H1 (cell line): ENCODE results near the gene HDAC7. TPM values are rescaled to one million over a fixed set of nuclear protein-coding genes. Genes with fewer than 3 reads are reported as not detected.
A peak's percentile ranks its signal among the peaks of the same experiment; 100 is the strongest.

ENCODE experiments used
- CTCF ChIA-PET: fragments of 300-600 bp; sonication (Branson Sonifier 250); formaldehyde crosslinking; loops from one replicate; lab custom pipeline; 2021; ENCODE audit not compliant: partially characterized antibody; lab: Charles Lee
- POLR2A ChIA-PET: fragments of 300-600 bp; sonication (Branson Sonifier 250); formaldehyde crosslinking; loops from one replicate; lab custom pipeline; 2021; ENCODE audit warnings: inconsistent platforms; ENCODE audit not compliant: partially characterized antibody; lab: Charles Lee
- DNase-seq, 2 experiments: peaks; one replicate each; pipeline versions ENCODE4 v3.0.0 to v3.0.0-alpha.2; 2010 to 2022; ENCODE audit warnings: low spot score in 2 of 2, low read depth in 1 of 2, mixed read lengths in 1 of 2
- FAIRE-seq: peaks from 2 replicates; lab custom pipeline; 2011; peaks lifted over from hg19 to GRCh38; lab: Jason Lieb, UNC
- H2AFZ ChIP-seq: 2 replicates; pipeline ENCODE4 v1.8.1; 2012; ENCODE audit warnings: low read length, inconsistent platforms
- H2AK5ac ChIP-seq: 2 replicates; pipeline ENCODE4 v1.6.1; 2013; ENCODE audit warnings: low read depth, low read length
- H2BK120ac ChIP-seq: replicated peaks from 2 replicates; pipeline ENCODE3; 2013; ENCODE audit warnings: low read depth, low read length, inconsistent platforms
- H2BK12ac ChIP-seq: 2 replicates; pipeline ENCODE4 v1.6.1; 2013; ENCODE audit warnings: low read depth, low read length
- H2BK15ac ChIP-seq: 2 replicates; pipeline ENCODE4 v1.6.1; 2013; ENCODE audit warnings: low read length
- H2BK20ac ChIP-seq: 2 replicates; pipeline ENCODE4 v1.6.1; 2013; ENCODE audit warnings: low read length
- H2BK5ac ChIP-seq: 2 replicates; pipeline ENCODE4 v1.6.1; 2013; ENCODE audit warnings: low read depth, low read length
- H3K14ac ChIP-seq: 2 replicates; pipeline ENCODE4 v1.6.1; 2013; ENCODE audit warnings: inconsistent platforms; ENCODE audit not compliant: insufficient read length
- H3K18ac ChIP-seq: 2 replicates; pipeline ENCODE4 v1.6.1; 2013; ENCODE audit warnings: low read length; ENCODE audit errors: extremely low read depth
- H3K23ac ChIP-seq: 2 replicates; pipeline ENCODE4 v1.6.1; 2013; ENCODE audit warnings: inconsistent platforms; ENCODE audit not compliant: insufficient read length
- H3K23me2 ChIP-seq: 2 replicates; pipeline ENCODE4 v1.6.1; 2013; ENCODE audit warnings: low read depth, low read length
- H3K27ac ChIP-seq: 2 replicates; pipeline ENCODE4 v1.6.1; 2011; ENCODE audit warnings: low read depth, low read length, inconsistent platforms
- H3K27me3 ChIP-seq, 4 experiments: replicated peaks in 1 of 4; 1 replicate in 1 of 4; 2 replicates in 3 of 4; pipeline versions ENCODE4 v1.6.1 to v1.8.1; 2011 to 2013; ENCODE audit warnings: low read length in 3 of 4, mild to moderate bottlenecking in 3 of 4, inconsistent platforms in 2 of 4, mixed read lengths in 2 of 4, moderate library complexity in 1 of 4; ENCODE audit not compliant: control insufficient read depth in 3 of 4, insufficient read depth in 3 of 4; ENCODE audit errors: extremely low read depth in 1 of 4
- H3K36me3 ChIP-seq, 4 experiments: 2 replicates each; pipeline versions ENCODE4 v1.6.1 to v1.8.1; 2011 to 2013; ENCODE audit warnings: mild to moderate bottlenecking in 4 of 4, low read length in 3 of 4, moderate library complexity in 2 of 4, control low read depth in 1 of 4, inconsistent platforms in 1 of 4; ENCODE audit not compliant: insufficient read depth in 4 of 4, control insufficient read depth in 2 of 4
- H3K4ac ChIP-seq: replicated peaks from 2 replicates; pipeline ENCODE3; 2013; ENCODE audit warnings: low read length, low read depth, mixed read lengths, inconsistent platforms; ENCODE audit not compliant: insufficient read length
- H3K4me1 ChIP-seq, 4 experiments: replicated peaks in 1 of 4; 1 replicate in 1 of 4; 2 replicates in 3 of 4; pipeline versions ENCODE4 v1.6.1 to v1.8.1; 2011 to 2013; ENCODE audit warnings: low read length in 3 of 4, inconsistent platforms in 2 of 4, mixed read lengths in 1 of 4; ENCODE audit not compliant: insufficient read depth in 4 of 4, control insufficient read depth in 3 of 4
- H3K4me2 ChIP-seq, 2 experiments: 2 replicates each; pipeline versions ENCODE4 v1.6.1 to v1.8.1; 2011 to 2013; ENCODE audit warnings: low read depth in 2 of 2, low read length in 2 of 2, control low read depth in 1 of 2, inconsistent platforms in 1 of 2, mild to moderate bottlenecking in 1 of 2; ENCODE audit not compliant: insufficient read depth in 1 of 2
- H3K4me3 ChIP-seq, 4 experiments: fragments of 200-600, 300-600 bp in 1 of 4; sonication (generic), shearing (Covaris generic), sonication (Bioruptor Twin) in 1 of 4; 2 replicates each; pipeline versions ENCODE4 v1.5.1 to v1.8.1; 2011 to 2016; ENCODE audit warnings: low read length in 4 of 4, low read depth in 3 of 4, control low read depth in 2 of 4, inconsistent platforms in 2 of 4, mild to moderate bottlenecking in 2 of 4, mixed read lengths in 1 of 4, moderate library complexity in 1 of 4; ENCODE audit not compliant: insufficient read depth in 2 of 4; ENCODE audit errors: extremely low read depth in 1 of 4
- H3K56ac ChIP-seq: replicated peaks from 2 replicates; pipeline ENCODE3; 2013; ENCODE audit warnings: low read depth, mild to moderate bottlenecking, mixed read lengths, low read length, inconsistent platforms; ENCODE audit not compliant: insufficient read length
- H3K79me1 ChIP-seq: 2 replicates; pipeline ENCODE4 v1.6.1; 2013; ENCODE audit warnings: low read depth, low read length, control low read depth
- H3K79me2 ChIP-seq, 2 experiments: 2 replicates each; pipeline versions ENCODE4 v1.6.1 to v1.8.1; 2012 to 2013; ENCODE audit warnings: low read length in 2 of 2, mild to moderate bottlenecking in 2 of 2, inconsistent platforms in 1 of 2; ENCODE audit not compliant: insufficient read depth in 2 of 2, control insufficient read depth in 1 of 2
- H3K9ac ChIP-seq, 4 experiments: replicated peaks in 1 of 4; 1 replicate in 1 of 4; 2 replicates in 3 of 4; pipeline versions ENCODE4 v1.6.1 to v1.8.1; 2011 to 2013; ENCODE audit warnings: low read depth in 3 of 4, low read length in 3 of 4, control low read depth in 2 of 4, mild to moderate bottlenecking in 2 of 4, moderate library complexity in 2 of 4, inconsistent platforms in 1 of 4; ENCODE audit errors: extremely low read depth in 1 of 4
- H3K9me3 ChIP-seq, 2 experiments: 2 replicates each; pipeline versions ENCODE4 v1.6.1 to v1.8.1; 2012 to 2013; ENCODE audit warnings: mild to moderate bottlenecking in 2 of 2, moderate library complexity in 2 of 2, control low read depth in 1 of 2, inconsistent platforms in 1 of 2, low read depth in 1 of 2, low read length in 1 of 2, mixed read lengths in 1 of 2; ENCODE audit not compliant: insufficient read depth in 2 of 2
- H4K20me1 ChIP-seq, 2 experiments: replicated peaks in 1 of 2; 2 replicates each; pipeline versions ENCODE3 to v1.8.1; 2011 to 2013; ENCODE audit warnings: inconsistent platforms in 2 of 2, low read length in 2 of 2, mild to moderate bottlenecking in 1 of 2; ENCODE audit not compliant: insufficient read depth in 2 of 2, control insufficient read depth in 1 of 2
- H4K5ac ChIP-seq: 2 replicates; pipeline ENCODE4 v1.6.1; 2013; ENCODE audit warnings: low read length, low read depth, mixed read lengths, inconsistent platforms; ENCODE audit not compliant: insufficient read length
- H4K8ac ChIP-seq: 2 replicates; pipeline ENCODE4 v1.8.0; 2013; ENCODE audit warnings: mild to moderate bottlenecking, moderate library complexity, low read length, inconsistent platforms; ENCODE audit not compliant: insufficient read depth; ENCODE audit errors: extremely low read depth
- H4K91ac ChIP-seq: replicated peaks from 2 replicates; pipeline ENCODE3; 2013; ENCODE audit warnings: low read length, mixed read lengths, inconsistent platforms; ENCODE audit not compliant: insufficient read length
- ASH2L ChIP-seq: fragments of 200-600, 300-600 bp; sonication (generic); IDR thresholded peaks from one replicate; pipeline ENCODE4 v1.7.1; 2017; ENCODE audit warnings: low read length
- GABPA ChIP-seq: IDR thresholded peaks from 2 replicates; pipeline ENCODE4 v1.6.1; 2011; ENCODE audit warnings: mild to moderate bottlenecking, low read length, moderate library complexity, borderline replicate concordance; ENCODE audit not compliant: insufficient read depth
- MAFK ChIP-seq: IDR thresholded peaks from 2 replicates; pipeline ENCODE4 v1.6.1; 2012; ENCODE audit warnings: low read depth, mild to moderate bottlenecking, improper control_type of control experiment, low read length
- RAD21 ChIP-seq, 2 experiments: IDR thresholded peaks in 1 of 2; conservative IDR thresholded peaks in 1 of 2; 2 replicates each; pipeline ENCODE4 v1.6.1; 2011; ENCODE audit warnings: low read depth in 2 of 2, low read length in 2 of 2, improper control_type of control experiment in 1 of 2, inconsistent platforms in 1 of 2, mild to moderate bottlenecking in 1 of 2, moderate library complexity in 1 of 2
- SIX5 ChIP-seq: IDR thresholded peaks from 2 replicates; pipeline ENCODE4 v1.6.1; 2011; ENCODE audit warnings: mild to moderate bottlenecking, low read depth, low read length
- SP1 ChIP-seq: IDR thresholded peaks from 2 replicates; pipeline ENCODE4 v1.6.1; 2011; ENCODE audit warnings: low read depth, low read length
- SP4 ChIP-seq: IDR thresholded peaks from 2 replicates; pipeline ENCODE4 v1.6.1; 2012; ENCODE audit warnings: low read length, inconsistent platforms
- WGBS, 2 experiments: shearing (Covaris generic) in 1 of 2; methylation state at CpG; one replicate each; pipeline versions ENCODE4 v1.1.6 to v1.1.7; 2013 to 2015; ENCODE audit warnings: low lambda C conversion rate in 2 of 2, mixed read lengths in 2 of 2, inconsistent platforms in 1 of 2, low coverage in 1 of 2, missing lambda C conversion rate in 1 of 2; ENCODE audit not compliant: insufficient replicate concordance in 2 of 2, insufficient coverage in 1 of 2, insufficient read length in 1 of 2; ENCODE audit errors: extremely low coverage in 1 of 2, missing lambda C conversion rate in 1 of 2; 5-methylcytosine and 5-hydroxymethylcytosine counted together
- polyA plus RNA-seq, 7 experiments: library from polyadenylated mRNA; depleted of rRNA in 3 of 7; stranded (reverse) in 5 of 7; unstranded in 2 of 7; fragments of >200 nt in 5 of 7; fragments of 200-250 nt in 2 of 7; gene quantifications; 1 replicate in 5 of 7; 2 replicates in 1 of 7; 4 replicates in 1 of 7; pipeline versions ENCODE4 v1.2.1 to v1.2.3, GENCODE V29; 2011 to 2013; ENCODE audit warnings: missing spikeins in 2 of 7, mixed read lengths in 2 of 7
- total RNA-seq: library from RNA; stranded (reverse); fragmentation: NEBNext Ultra II Directional; extraction: Animal tissue kit (Norgen Biotek cat#: 25700); gene quantifications from 2 replicates; pipeline ENCODE4 v1.2.1, GENCODE V29; 2021
- TF ChIP-seq, protein P1 (sequence below): IDR thresholded peaks from 2 replicates; pipeline ENCODE4 v1.6.1; 2012; ENCODE audit warnings: inconsistent platforms

The HDAC7 gene
- total and polyA plus RNA-seq, 2 of the 8 experiments (the other 6 are each of a cell fraction or from before 2014, with no cell fraction given): 25.5 to 84.9 TPM

- H3K4me2 ChIP-seq: peak overlapping the region; percentile 14 to 72
- H3K4me1 ChIP-seq: peaks cover 0 to 19% (median 11%) of the 10 kb centered on the region in 4 experiments; a peak in 5 of 7 replicates
- no peak overlapping the region for H4K5ac ChIP-seq
- H2AK5ac ChIP-seq: no peak overlapping the region
- no peak overlapping the region for H4K8ac ChIP-seq
- no peak overlapping the region for H2AFZ ChIP-seq
- peak overlapping the region; percentile 32; the same call in 1 of the 2 replicates for H3K18ac ChIP-seq
- H3K4me3 ChIP-seq: peak overlapping the region in 2 of 4 experiments; percentile 1 to 6; a peak in 1 of 8 replicates
- H2BK20ac ChIP-seq: 0 out of 2 replicates have a peak overlapping the region, but pooled peaks have one; percentile 21
- TF ChIP-seq MAFK (no peak), GABPA (no peak), SP4 (0 out of 2 replicates have a peak, but pooled peaks have one; percentile 45), SIX5 (no peak), ASH2L (no peak), SP1 (no peak), RAD21 (IDR thresholded peaks at IDR 0.05 in 1 of 2, conservative IDR thresholded peaks at IDR 0.05 in 1 of 2; ENCODE audit: low read depth in 2 of 2, low read length in 2 of 2) (no peak)
- TF ChIP-seq, protein P1, sequence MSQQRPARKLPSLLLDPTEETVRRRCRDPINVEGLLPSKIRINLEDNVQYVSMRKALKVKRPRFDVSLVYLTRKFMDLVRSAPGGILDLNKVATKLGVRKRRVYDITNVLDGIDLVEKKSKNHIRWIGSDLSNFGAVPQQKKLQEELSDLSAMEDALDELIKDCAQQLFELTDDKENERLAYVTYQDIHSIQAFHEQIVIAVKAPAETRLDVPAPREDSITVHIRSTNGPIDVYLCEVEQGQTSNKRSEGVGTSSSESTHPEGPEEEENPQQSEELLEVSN: peak; percentile 23; the same call in 1 of the 2 replicates
- no peak overlapping the region for H3K56ac ChIP-seq
- no peaks in the 10 kb centered on the region for H3K79me2 ChIP-seq
- H2BK12ac ChIP-seq: no peak overlapping the region
- no peak overlapping the region for H3K9ac ChIP-seq
- FAIRE-seq (no peak), DNase-seq (no peak)
- H4K91ac ChIP-seq: no peak overlapping the region
- H2BK5ac ChIP-seq: no peak overlapping the region; the same call in 1 of the 2 replicates
- H3K9me3 ChIP-seq: no peaks in the 10 kb centered on the region
- H2BK15ac ChIP-seq: no peak overlapping the region
- no peaks in the 10 kb centered on the region for H3K79me1 ChIP-seq
- H3K23ac ChIP-seq: no peak overlapping the region
- H3K36me3 ChIP-seq: peaks cover 0 to 4% (median 0%) of the 10 kb centered on the region in 4 experiments; a peak in 4 of 8 replicates
- ChIA-PET POLR2A (interaction anchor here (1.0 to 5.0 kb wide), 17 partner anchors 9 to 127 kb away, joined by 3 to 62 read pairs (median 4); partner anchors contain the start of genes RAPGEF3 and RPAP3), CTCF (interaction anchor here (0.8 to 58.8 kb wide), 13 partner anchors 9 to 107 kb away, joined by 3 to 2442 read pairs (median 6); partner anchors contain the start of genes ENDOU, RAPGEF3 and RPAP3)
- H3K27ac ChIP-seq: no peak overlapping the region
- no peak overlapping the region for H3K4ac ChIP-seq
- H3K27me3 ChIP-seq: peaks cover 0 to 13% (median 8%) of the 10 kb centered on the region in 4 experiments; a peak in 4 of 7 replicates
- 35% methylated on average over 13 of the region's 14 CpGs; no CpG with 5 or more reads in 1 of the 2 experiments for WGBS, 2 experiments
- H3K23me2 ChIP-seq: peaks cover 2% of the 10 kb centered on the region; the same call in 1 of the 2 replicates
- H3K14ac ChIP-seq: no peak overlapping the region
- H4K20me1 ChIP-seq: peaks cover 0 to 18% of the 10 kb centered on the region in 2 experiments
- no peak overlapping the region for H2BK120ac ChIP-seq
Measured at GRCh38 chr12:47778881-47779280, 40.8 kb downstream of the HDAC7 start.
